ENCODE results near the gene DNAJB1. TPM values are rescaled to one million over a fixed set of nuclear protein-coding genes. Genes with fewer than 3 reads are reported as not detected.

Gene DNAJB1
- total RNA-seq, 1 experiment from 2014 or later = 79.5 TPM

GRCh38 chr19:14512406-14512961 is 5.7 kb downstream of the DNAJB1 start:
- no peak overlapping the region for H3K4me3 Mint-ChIP-seq (ENCODE audit: unreplicated experiment)
- Histone ChIP-seq H3K4me3 (ENCODE audit: low read depth, low read length) (no peak overlapping the region), H3K4me1 (peaks cover 32% of the 10 kb centered on the region), H3K9me3 (no peaks in the 10 kb centered on the region), H3K36me3 (ENCODE audit: control insufficient read depth, insufficient read depth, low read length) (peaks cover 7% of the 10 kb centered on the region), H3K27me3 (replicated peaks; ENCODE audit: control insufficient read depth, insufficient read depth, low read length) (no peaks in the 10 kb centered on the region)
- H3K27me3 Mint-ChIP-seq (ENCODE audit: insufficient read depth, unreplicated experiment) = no peaks in the 10 kb centered on the region
- no peak overlapping the region for H3K27ac Mint-ChIP-seq (ENCODE audit: unreplicated experiment)
- peaks cover 42% of the 10 kb centered on the region for H3K36me3 Mint-ChIP-seq (ENCODE audit: insufficient read depth, unreplicated experiment)
- no TSS peak for BruUV-seq (replicated peaks)
- H3K9me3 Mint-ChIP-seq (ENCODE audit: unreplicated experiment) = no peaks in the 10 kb centered on the region
- no peak for TF ChIP-seq CTCF (IDR thresholded peaks at IDR 0.05; ENCODE audit: insufficient read depth in 1 of 2, low read depth in 1 of 2, low read length in 1 of 2, severe bottlenecking in 1 of 2, unreplicated experiment in 1 of 2)
- no peak for DNase-seq
- CTCF ChIA-PET = interaction anchor here (0.7 kb wide), 1 partner anchor 22 kb away, joined by 11 read pairs; no protein-coding TSS in a partner anchor
- POLR2A ChIA-PET = no interaction called here
- H3K4me1 Mint-ChIP-seq (ENCODE audit: low read depth, unreplicated experiment) = peaks cover 16% of the 10 kb centered on the region
- intact Hi-C loops (cut with micrococcal nuclease; ENCODE audit: unreplicated experiment) = no loop called here

- peaks cover 7% of the 10 kb centered on the region for H3K36me3 ChIP-seq (ENCODE audit: control insufficient read depth, insufficient read depth, low read length)
- Mint-ChIP-seq H3K27ac (ENCODE audit: unreplicated experiment) (peak overlapping the region; percentile 80), H3K4me1 (ENCODE audit: low read depth, unreplicated experiment) (peaks cover 24% of the 10 kb centered on the region), H3K27me3 (ENCODE audit: insufficient read depth, unreplicated experiment) (no peaks in the 10 kb centered on the region), H3K4me3 (ENCODE audit: unreplicated experiment) (no peak overlapping the region), H3K9me3 (ENCODE audit: unreplicated experiment) (no peaks in the 10 kb centered on the region), H3K36me3 (ENCODE audit: insufficient read depth, unreplicated experiment) (peaks cover 31% of the 10 kb centered on the region)
- ChIA-PET CTCF (no interaction called here), POLR2A (no interaction called here)
- no peaks in the 10 kb centered on the region for H3K27me3 ChIP-seq (replicated peaks; ENCODE audit: control insufficient read depth, insufficient read depth, low read length)
- BruUV-seq (replicated peaks) = no TSS peak
- H3K4me1 ChIP-seq = peaks cover 37% of the 10 kb centered on the region
- DNase-seq = no peak
- no peak for TF ChIP-seq CTCF (IDR thresholded peaks at IDR 0.05; ENCODE audit: insufficient read depth in 1 of 2, low read depth in 1 of 2, low read length in 1 of 2, severe bottlenecking in 1 of 2, unreplicated experiment in 1 of 2)
- H3K9me3 ChIP-seq = no peaks in the 10 kb centered on the region
- intact Hi-C loops (cut with micrococcal nuclease; ENCODE audit: unreplicated experiment) = no loop called here
- H3K4me3 ChIP-seq (ENCODE audit: low read depth, low read length) = no peak overlapping the region
Measured at GRCh38 chr19:14511229-14511593, 7.0 kb downstream of the DNAJB1 start.

- peak overlapping the region; percentile 80 for H3K27ac Mint-ChIP-seq (ENCODE audit: unreplicated experiment)
- no TSS peak for BruUV-seq (replicated peaks)
- peaks cover 30% of the 10 kb centered on the region for H3K4me1 Mint-ChIP-seq (ENCODE audit: low read depth, unreplicated experiment)
- intact Hi-C loops (cut with micrococcal nuclease; ENCODE audit: unreplicated experiment) = no loop called here
- H3K4me3 Mint-ChIP-seq (ENCODE audit: unreplicated experiment) = no peak overlapping the region
- TF ChIP-seq CTCF (IDR thresholded peaks at IDR 0.05; ENCODE audit: insufficient read depth in 1 of 2, low read depth in 1 of 2, low read length in 1 of 2, severe bottlenecking in 1 of 2, unreplicated experiment in 1 of 2) = no peak
- peaks cover 4% of the 10 kb centered on the region for H3K36me3 ChIP-seq (ENCODE audit: control insufficient read depth, insufficient read depth, low read length)
- ChIA-PET POLR2A (interaction anchor here (0.6 to 0.7 kb wide), 2 partner anchors 14 to 67 kb away, joined by 3 to 4 read pairs; no protein-coding TSS in a partner anchor), CTCF (interaction anchor here (0.7 kb wide), 1 partner anchor 11 kb away, joined by 4 read pairs; no protein-coding TSS in a partner anchor)
- H3K27me3 ChIP-seq (replicated peaks; ENCODE audit: control insufficient read depth, insufficient read depth, low read length) = no peaks in the 10 kb centered on the region
- no peak overlapping the region for H3K4me3 ChIP-seq (ENCODE audit: low read depth, low read length)
- H3K9me3 ChIP-seq = no peaks in the 10 kb centered on the region
- H3K36me3 Mint-ChIP-seq (ENCODE audit: insufficient read depth, unreplicated experiment) = peaks cover 31% of the 10 kb centered on the region
- H3K27me3 Mint-ChIP-seq (ENCODE audit: insufficient read depth, unreplicated experiment) = no peaks in the 10 kb centered on the region
- H3K4me1 ChIP-seq = peaks cover 40% of the 10 kb centered on the region
- no peaks in the 10 kb centered on the region for H3K9me3 Mint-ChIP-seq (ENCODE audit: unreplicated experiment)
- no peak for DNase-seq
Measured at GRCh38 chr19:14510311-14511228, 7.6 kb downstream of the DNAJB1 start.
